Activated naive CD4-positive, alpha-beta T cell treated with anti-CD3 and anti-CD28 coated beads for 36 hours (primary cell): Measurements from ENCODE around the gene ITPR2. TPM values are rescaled to one million over a fixed set of nuclear protein-coding genes. Genes with fewer than 3 reads are reported as not detected.

ENCODE experiments used
- CTCF ChIA-PET: fragments of 350-600 bp; sonication (Branson Sonifier 250); formaldehyde crosslinking; loops from one replicate; lab custom pipeline; 2021; ENCODE audit warnings: antibody characterized with exemption; lab: Charles Lee
- DNase-seq: peaks from one replicate; pipeline ENCODE4 v3.0.0-alpha.2; 2020
- H3K27ac Mint-ChIP-seq: one replicate; pipeline ENCODE4 v1.8.0; 2021; ENCODE audit warnings: mild to moderate bottlenecking, mixed read lengths
- H3K27me3 Mint-ChIP-seq: one replicate; pipeline ENCODE4 v1.8.0; 2021; ENCODE audit warnings: low read depth, mixed read lengths
- H3K36me3 Mint-ChIP-seq: one replicate; pipeline ENCODE4 v1.8.0; 2021; ENCODE audit warnings: low read depth, mixed read lengths
- H3K4me1 Mint-ChIP-seq: one replicate; pipeline ENCODE4 v1.8.0; 2021; ENCODE audit warnings: low read depth, mixed read lengths
- H3K4me3 Mint-ChIP-seq: one replicate; pipeline ENCODE4 v1.8.0; 2021; ENCODE audit warnings: mild to moderate bottlenecking, moderate library complexity, mixed read lengths
- H3K9me3 Mint-ChIP-seq: one replicate; pipeline ENCODE4 v1.8.0; 2021; ENCODE audit warnings: mixed read lengths
- intact Hi-C: fragments of 100-400 bp; cut with micrococcal nuclease; formaldehyde crosslinking; loops from one replicate; pipeline ENCODE4 v1.15.1; 2023
- total RNA-seq, 2 experiments: library from RNA; stranded (reverse); gene quantifications; one replicate each; pipeline ENCODE4 v1.2.3, GENCODE V29; 2021

The ITPR2 gene
- 10 to 100 TPM; 24.4 to 24.5 TPM for total RNA-seq

GRCh38 chr12:26832822-26833742, at the start of gene ITPR2:
Gene ITPR2 (minus strand): TSS chr12:26833194. CDS start chr12:26832781, 413 bp downstream.
- Mint-ChIP-seq H3K9me3 (no peaks in the 10 kb centered on the region), H3K27me3 (no peaks in the 10 kb centered on the region), H3K4me3 (peak within 1 kb of the TSS; percentile 99), H3K36me3 (peaks cover 1% of the 10 kb centered on the region), H3K4me1 (peaks cover 30% of the 10 kb centered on the region), H3K27ac (peak within 1 kb of the TSS; percentile 97)
- intact Hi-C loops, result loop anchor here (1.0 to 5.0 kb wide), 14 partner anchors 12 to 877 kb away; partner anchors contain the start of genes FGFR1OP2, MRPS35, STK38L and TM7SF3
- DNase-seq, result peak; percentile 95
- CTCF ChIA-PET, result interaction anchor here (0.6 to 2.5 kb wide), 16 partner anchors 10 to 127 kb away, joined by 3 to 11 read pairs (median 3); no protein-coding TSS in a partner anchor

DNA sequence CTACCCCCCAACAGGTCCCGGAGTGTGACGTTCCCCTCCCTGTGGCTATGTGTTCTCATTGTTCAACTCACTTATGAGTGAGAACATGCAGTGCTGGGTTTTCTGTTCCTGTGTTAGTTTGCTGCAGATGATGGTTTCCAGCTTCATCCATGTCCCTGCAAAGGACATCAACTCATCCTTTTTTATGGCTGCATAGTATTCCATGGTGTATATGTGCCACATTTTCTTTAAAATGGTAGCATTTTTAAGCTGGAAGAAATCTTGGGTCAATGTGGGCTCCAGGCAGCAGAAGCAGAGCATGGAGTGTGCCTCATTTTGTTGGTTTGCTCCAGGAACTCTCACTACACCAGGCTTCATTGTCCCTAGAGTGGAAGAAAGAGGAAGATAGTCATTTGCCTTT, 47.6 kb upstream of the ITPR2 start:
- Mint-ChIP-seq H3K4me1 (peaks cover 6% of the 10 kb centered on the region), H3K27me3 (peaks cover 10% of the 10 kb centered on the region)
- intact Hi-C loops, result no loop called here

DNA sequence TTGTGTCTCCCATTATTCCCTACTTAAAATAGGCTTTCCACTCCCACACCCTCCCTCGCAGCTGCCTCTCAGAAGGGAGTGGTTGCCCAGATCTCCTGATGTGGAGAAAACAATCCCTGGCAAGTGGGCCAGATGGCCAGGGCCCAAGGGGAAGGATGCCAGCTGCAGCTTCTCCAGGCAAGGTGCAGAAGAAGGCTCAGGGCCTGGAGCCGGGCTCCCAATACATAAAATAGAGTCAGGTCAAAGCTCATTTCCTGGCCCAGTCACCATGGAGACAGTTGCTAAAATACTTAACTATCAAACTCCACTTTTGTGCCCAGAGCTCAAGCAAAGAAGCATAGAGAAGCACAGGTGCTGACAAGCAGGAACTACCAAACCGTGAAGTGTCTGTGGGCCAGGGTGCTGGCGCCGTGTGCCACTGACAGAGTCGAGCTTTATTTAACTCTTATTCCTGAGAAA, 45.7 kb upstream of the ITPR2 start:
- Mint-ChIP-seq H3K4me3 (no peak overlapping the region), H3K27ac (no peak overlapping the region), H3K27me3 (peaks cover 6% of the 10 kb centered on the region), H3K9me3 (peaks cover 2% of the 10 kb centered on the region), H3K4me1 (no peaks in the 10 kb centered on the region), H3K36me3 (no peaks in the 10 kb centered on the region)
- DNase-seq, result no peak
- intact Hi-C loops, result loop anchor here (1.0 kb wide), 1 partner anchor 248 kb away; no protein-coding TSS in a partner anchor
- CTCF ChIA-PET, result interaction anchor here (0.8 to 2.5 kb wide), 7 partner anchors 9 to 371 kb away, joined by 3 to 13 read pairs (median 4); no protein-coding TSS in a partner anchor

More for the DNA sequence above, 47.6 kb upstream of the ITPR2 start:
- DNase-seq, result no peak
- Mint-ChIP-seq H3K36me3 (no peaks in the 10 kb centered on the region), H3K27ac (no peak overlapping the region), H3K4me3 (no peak overlapping the region), H3K9me3 (peaks cover 2% of the 10 kb centered on the region)
- CTCF ChIA-PET, result interaction anchor here (2.5 kb wide), 1 partner anchor 11 kb away, joined by 13 read pairs; no protein-coding TSS in a partner anchor

- no peak overlapping the region for H3K27ac Mint-ChIP-seq
- intact Hi-C loops, result no loop called here
- DNase-seq, result no peak
- H3K27me3 Mint-ChIP-seq, result peaks cover 8% of the 10 kb centered on the region
- H3K4me1 Mint-ChIP-seq, result peaks cover 3% of the 10 kb centered on the region
- CTCF ChIA-PET, result interaction anchor here (0.6 to 2.5 kb wide), 3 partner anchors 11 to 140 kb away, joined by 3 to 19 read pairs (median 15); no protein-coding TSS in a partner anchor
- no peaks in the 10 kb centered on the region for H3K36me3 Mint-ChIP-seq
- H3K9me3 Mint-ChIP-seq, result no peaks in the 10 kb centered on the region
- no peak overlapping the region for H3K4me3 Mint-ChIP-seq
Observed at GRCh38 chr12:26874501-26875296, 41.7 kb upstream of the ITPR2 start.

DNA sequence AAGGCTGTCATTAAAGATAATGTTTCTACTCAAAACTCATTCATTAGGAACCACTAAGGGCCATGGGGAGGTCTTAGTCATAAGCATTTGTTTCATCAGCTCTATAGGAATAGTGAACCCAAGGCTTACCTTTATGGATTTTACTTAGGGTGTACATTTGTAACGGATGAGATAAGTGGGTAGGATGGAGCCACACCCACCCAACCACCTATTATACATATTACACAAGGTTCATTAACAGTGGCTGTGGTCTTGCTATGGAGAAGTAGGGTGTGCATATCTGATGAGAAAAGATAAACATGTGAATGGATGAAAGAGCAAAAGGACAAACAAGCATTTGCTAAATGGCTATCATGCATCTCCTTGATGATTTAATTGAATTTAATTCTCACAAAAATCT, 39.6 kb upstream of the ITPR2 start:
- H3K27me3 Mint-ChIP-seq, result peaks cover 15% of the 10 kb centered on the region
- no peaks in the 10 kb centered on the region for H3K36me3 Mint-ChIP-seq
- H3K27ac Mint-ChIP-seq, result no peak overlapping the region
- CTCF ChIA-PET, result interaction anchor here (5.1 kb wide), 1 partner anchor 13 kb away, joined by 36 read pairs; no protein-coding TSS in a partner anchor
- H3K4me1 Mint-ChIP-seq, result peaks cover 5% of the 10 kb centered on the region
- no peak overlapping the region for H3K4me3 Mint-ChIP-seq
- DNase-seq, result no peak
- intact Hi-C loops, result no loop called here
- H3K9me3 Mint-ChIP-seq, result no peaks in the 10 kb centered on the region

GRCh38 chr12:26871985-26872384, 39.0 kb upstream of the ITPR2 start:
- Mint-ChIP-seq H3K9me3 (no peaks in the 10 kb centered on the region), H3K36me3 (no peaks in the 10 kb centered on the region)

DNA sequence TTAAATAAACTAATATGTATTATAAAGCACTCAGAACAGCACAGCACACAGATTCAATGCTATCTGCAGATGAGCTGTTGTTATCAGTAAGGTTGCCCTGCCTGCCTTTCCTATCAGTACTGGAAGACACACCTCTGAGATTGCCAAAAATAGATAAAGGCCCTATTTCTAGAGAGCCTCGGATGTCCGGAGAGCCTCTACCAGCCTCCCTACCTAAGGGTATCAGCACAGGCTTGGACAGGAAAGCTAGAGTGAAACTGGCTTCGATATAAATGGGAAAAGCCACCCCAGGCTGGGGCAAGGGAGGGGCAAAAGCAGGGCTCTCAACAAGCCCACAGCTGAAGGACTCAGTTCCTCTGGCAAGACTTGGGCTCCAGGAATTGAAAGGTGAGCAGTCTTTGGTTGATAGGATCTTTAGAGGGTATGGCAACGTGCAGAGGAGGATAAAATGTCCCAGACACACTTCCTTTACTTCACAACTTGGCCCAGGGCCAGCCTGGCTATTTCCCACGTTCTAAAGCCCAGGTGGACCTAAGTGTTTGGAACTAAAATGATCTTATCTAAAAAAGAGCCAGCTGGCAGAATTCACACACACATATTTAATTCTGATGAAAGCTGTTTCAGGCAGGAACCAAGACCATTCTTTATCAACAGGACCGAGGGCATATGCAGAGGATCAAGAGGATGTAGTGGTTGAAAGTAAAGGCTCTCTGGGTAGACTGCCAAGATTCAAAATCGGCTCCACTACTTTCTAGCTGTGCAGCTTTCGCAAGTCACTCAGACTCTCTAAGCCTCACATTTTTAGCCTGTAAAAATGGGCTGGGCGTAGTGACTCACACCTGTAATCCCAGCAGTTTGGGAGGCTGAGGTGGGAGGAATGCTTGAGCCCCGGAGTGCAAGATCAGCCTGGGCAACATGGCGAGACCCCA, 37.8 kb upstream of the ITPR2 start:
- Mint-ChIP-seq H3K36me3 (no peaks in the 10 kb centered on the region), H3K9me3 (no peaks in the 10 kb centered on the region), H3K4me1 (peaks cover 13% of the 10 kb centered on the region), H3K27me3 (peaks cover 16% of the 10 kb centered on the region), H3K4me3 (no peak overlapping the region), H3K27ac (no peak overlapping the region)
- CTCF ChIA-PET, result interaction anchor here (2.4 to 5.1 kb wide), 2 partner anchors 9 to 15 kb away, joined by 13 to 36 read pairs; no protein-coding TSS in a partner anchor
- DNase-seq, result no peak
- intact Hi-C loops, result no loop called here

More at GRCh38 chr12:26871985-26872384, 39.0 kb upstream of the ITPR2 start:
- H3K27ac Mint-ChIP-seq, result no peak overlapping the region
- no peak for DNase-seq
- no peak overlapping the region for H3K4me3 Mint-ChIP-seq
- peaks cover 11% of the 10 kb centered on the region for H3K4me1 Mint-ChIP-seq
- peaks cover 15% of the 10 kb centered on the region for H3K27me3 Mint-ChIP-seq
- intact Hi-C loops, result no loop called here
- CTCF ChIA-PET, result interaction anchor here (0.8 to 5.1 kb wide), 2 partner anchors 9 to 13 kb away, joined by 4 to 36 read pairs; no protein-coding TSS in a partner anchor

- no peak overlapping the region for H3K4me3 Mint-ChIP-seq
- DNase-seq, result no peak
- no peaks in the 10 kb centered on the region for H3K9me3 Mint-ChIP-seq
- H3K4me1 Mint-ChIP-seq, result peaks cover 13% of the 10 kb centered on the region
- no peak overlapping the region for H3K27ac Mint-ChIP-seq
- H3K36me3 Mint-ChIP-seq, result no peaks in the 10 kb centered on the region
- CTCF ChIA-PET, result interaction anchor here (0.6 to 5.1 kb wide), 3 partner anchors 9 to 355 kb away, joined by 3 to 36 read pairs (median 13); no protein-coding TSS in a partner anchor
- H3K27me3 Mint-ChIP-seq, result peaks cover 17% of the 10 kb centered on the region
- intact Hi-C loops, result loop anchor here (5.0 kb wide), 1 partner anchor 307 kb away; no protein-coding TSS in a partner anchor
Observed at GRCh38 chr12:26869908-26870459, 37.0 kb upstream of the ITPR2 start.

- Mint-ChIP-seq H3K27me3 (peaks cover 20% of the 10 kb centered on the region), H3K27ac (no peak overlapping the region), H3K4me3 (no peak overlapping the region), H3K4me1 (peaks cover 13% of the 10 kb centered on the region), H3K36me3 (no peaks in the 10 kb centered on the region), H3K9me3 (no peaks in the 10 kb centered on the region)
- no peak for DNase-seq
- intact Hi-C loops, result loop anchor here (5.0 kb wide), 1 partner anchor 308 kb away; no protein-coding TSS in a partner anchor
- CTCF ChIA-PET, result interaction anchor here (1.0 to 5.1 kb wide), 3 partner anchors 10 to 16 kb away, joined by 4 to 36 read pairs (median 13); no protein-coding TSS in a partner anchor
Observed at GRCh38 chr12:26869104-26869494, 36.1 kb upstream of the ITPR2 start.

DNA sequence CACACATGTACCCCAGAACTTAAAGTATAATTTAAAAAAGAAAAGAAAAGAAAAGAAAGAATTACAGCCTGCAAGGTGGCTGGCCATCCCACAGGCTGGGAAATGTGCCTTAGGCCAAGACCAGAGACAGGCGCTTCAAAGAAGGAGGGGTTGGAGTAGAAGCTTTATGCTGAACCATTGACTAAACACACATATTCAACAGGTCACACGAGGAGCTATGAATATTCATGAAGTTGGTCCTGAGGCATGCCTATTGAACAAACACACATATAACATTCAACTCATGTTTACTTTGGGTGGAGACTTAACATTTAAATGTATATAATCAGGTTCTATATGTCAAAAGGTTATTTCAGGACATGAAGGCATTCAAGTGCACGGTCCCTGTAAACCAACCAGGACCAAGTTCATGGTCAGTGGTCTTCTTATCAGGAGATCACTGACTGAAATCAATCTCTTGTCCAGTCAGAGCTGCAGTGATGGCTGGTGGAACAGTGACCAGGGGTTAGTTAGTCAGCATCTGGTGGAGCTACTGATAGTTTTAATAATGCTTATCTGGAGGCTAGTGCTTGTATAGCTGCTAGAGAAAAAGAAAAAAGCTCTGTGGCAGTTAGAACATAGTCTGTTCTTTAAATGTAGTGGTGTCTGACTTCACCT, 35.6 kb upstream of the ITPR2 start:
- intact Hi-C loops, result loop anchor here (5.0 kb wide), 1 partner anchor 309 kb away; no protein-coding TSS in a partner anchor
- Mint-ChIP-seq H3K9me3 (no peaks in the 10 kb centered on the region), H3K36me3 (no peaks in the 10 kb centered on the region), H3K4me1 (peaks cover 13% of the 10 kb centered on the region), H3K4me3 (no peak overlapping the region), H3K27ac (no peak overlapping the region), H3K27me3 (peaks cover 20% of the 10 kb centered on the region)
- CTCF ChIA-PET, result interaction anchor here (1.0 to 5.1 kb wide), 3 partner anchors 11 to 17 kb away, joined by 4 to 36 read pairs (median 13); no protein-coding TSS in a partner anchor
- DNase-seq, result no peak
